H1 (cell line): ENCODE measurements around the gene METTL22. TPM values are rescaled to one million over a fixed set of nuclear protein-coding genes. Genes with fewer than 3 reads are reported as not detected.

Experiments
- CTCF ChIA-PET: fragments of 300-600 bp; sonication (Branson Sonifier 250); formaldehyde crosslinking; loops from one replicate; lab custom pipeline; 2021; ENCODE audit not compliant: partially characterized antibody; lab: Charles Lee
- POLR2A ChIA-PET: fragments of 300-600 bp; sonication (Branson Sonifier 250); formaldehyde crosslinking; loops from one replicate; lab custom pipeline; 2021; ENCODE audit warnings: inconsistent platforms; ENCODE audit not compliant: partially characterized antibody; lab: Charles Lee
- DNase-seq, 2 experiments: peaks; one replicate each; pipeline versions ENCODE4 v3.0.0 to v3.0.0-alpha.2; 2010 to 2022; ENCODE audit warnings: low spot score in 2 of 2, low read depth in 1 of 2, mixed read lengths in 1 of 2
- FAIRE-seq: peaks from 2 replicates; lab custom pipeline; 2011; peaks lifted over from hg19 to GRCh38; lab: Jason Lieb, UNC
- H2AFZ ChIP-seq: 2 replicates; pipeline ENCODE4 v1.8.1; 2012; ENCODE audit warnings: low read length, inconsistent platforms
- H2AK5ac ChIP-seq: 2 replicates; pipeline ENCODE4 v1.6.1; 2013; ENCODE audit warnings: low read depth, low read length
- H2BK120ac ChIP-seq: replicated peaks from 2 replicates; pipeline ENCODE3; 2013; ENCODE audit warnings: low read depth, low read length, inconsistent platforms
- H2BK12ac ChIP-seq: 2 replicates; pipeline ENCODE4 v1.6.1; 2013; ENCODE audit warnings: low read depth, low read length
- H2BK15ac ChIP-seq: 2 replicates; pipeline ENCODE4 v1.6.1; 2013; ENCODE audit warnings: low read length
- H2BK20ac ChIP-seq: 2 replicates; pipeline ENCODE4 v1.6.1; 2013; ENCODE audit warnings: low read length
- H2BK5ac ChIP-seq: 2 replicates; pipeline ENCODE4 v1.6.1; 2013; ENCODE audit warnings: low read depth, low read length
- H3K14ac ChIP-seq: 2 replicates; pipeline ENCODE4 v1.6.1; 2013; ENCODE audit warnings: inconsistent platforms; ENCODE audit not compliant: insufficient read length
- H3K18ac ChIP-seq: 2 replicates; pipeline ENCODE4 v1.6.1; 2013; ENCODE audit warnings: low read length; ENCODE audit errors: extremely low read depth
- H3K23ac ChIP-seq: 2 replicates; pipeline ENCODE4 v1.6.1; 2013; ENCODE audit warnings: inconsistent platforms; ENCODE audit not compliant: insufficient read length
- H3K23me2 ChIP-seq: 2 replicates; pipeline ENCODE4 v1.6.1; 2013; ENCODE audit warnings: low read depth, low read length
- H3K27ac ChIP-seq: 2 replicates; pipeline ENCODE4 v1.6.1; 2011; ENCODE audit warnings: low read depth, low read length, inconsistent platforms
- H3K27me3 ChIP-seq, 4 experiments: replicated peaks in 1 of 4; 1 replicate in 1 of 4; 2 replicates in 3 of 4; pipeline versions ENCODE4 v1.6.1 to v1.8.1; 2011 to 2013; ENCODE audit warnings: low read length in 3 of 4, mild to moderate bottlenecking in 3 of 4, inconsistent platforms in 2 of 4, mixed read lengths in 2 of 4, moderate library complexity in 1 of 4; ENCODE audit not compliant: control insufficient read depth in 3 of 4, insufficient read depth in 3 of 4; ENCODE audit errors: extremely low read depth in 1 of 4
- H3K36me3 ChIP-seq, 4 experiments: 2 replicates each; pipeline versions ENCODE4 v1.6.1 to v1.8.1; 2011 to 2013; ENCODE audit warnings: mild to moderate bottlenecking in 4 of 4, low read length in 3 of 4, moderate library complexity in 2 of 4, control low read depth in 1 of 4, inconsistent platforms in 1 of 4; ENCODE audit not compliant: insufficient read depth in 4 of 4, control insufficient read depth in 2 of 4
- H3K4ac ChIP-seq: replicated peaks from 2 replicates; pipeline ENCODE3; 2013; ENCODE audit warnings: low read length, low read depth, mixed read lengths, inconsistent platforms; ENCODE audit not compliant: insufficient read length
- H3K4me1 ChIP-seq, 4 experiments: replicated peaks in 1 of 4; 1 replicate in 1 of 4; 2 replicates in 3 of 4; pipeline versions ENCODE4 v1.6.1 to v1.8.1; 2011 to 2013; ENCODE audit warnings: low read length in 3 of 4, inconsistent platforms in 2 of 4, mixed read lengths in 1 of 4; ENCODE audit not compliant: insufficient read depth in 4 of 4, control insufficient read depth in 3 of 4
- H3K4me2 ChIP-seq, 2 experiments: 2 replicates each; pipeline versions ENCODE4 v1.6.1 to v1.8.1; 2011 to 2013; ENCODE audit warnings: low read depth in 2 of 2, low read length in 2 of 2, control low read depth in 1 of 2, inconsistent platforms in 1 of 2, mild to moderate bottlenecking in 1 of 2; ENCODE audit not compliant: insufficient read depth in 1 of 2
- H3K4me3 ChIP-seq, 4 experiments: fragments of 200-600, 300-600 bp in 1 of 4; sonication (generic), shearing (Covaris generic), sonication (Bioruptor Twin) in 1 of 4; 2 replicates each; pipeline versions ENCODE4 v1.5.1 to v1.8.1; 2011 to 2016; ENCODE audit warnings: low read length in 4 of 4, low read depth in 3 of 4, control low read depth in 2 of 4, inconsistent platforms in 2 of 4, mild to moderate bottlenecking in 2 of 4, mixed read lengths in 1 of 4, moderate library complexity in 1 of 4; ENCODE audit not compliant: insufficient read depth in 2 of 4; ENCODE audit errors: extremely low read depth in 1 of 4
- H3K56ac ChIP-seq: replicated peaks from 2 replicates; pipeline ENCODE3; 2013; ENCODE audit warnings: low read depth, mild to moderate bottlenecking, mixed read lengths, low read length, inconsistent platforms; ENCODE audit not compliant: insufficient read length
- H3K79me1 ChIP-seq: 2 replicates; pipeline ENCODE4 v1.6.1; 2013; ENCODE audit warnings: low read depth, low read length, control low read depth
- H3K79me2 ChIP-seq, 2 experiments: 2 replicates each; pipeline versions ENCODE4 v1.6.1 to v1.8.1; 2012 to 2013; ENCODE audit warnings: low read length in 2 of 2, mild to moderate bottlenecking in 2 of 2, inconsistent platforms in 1 of 2; ENCODE audit not compliant: insufficient read depth in 2 of 2, control insufficient read depth in 1 of 2
- H3K9ac ChIP-seq, 4 experiments: replicated peaks in 1 of 4; 1 replicate in 1 of 4; 2 replicates in 3 of 4; pipeline versions ENCODE4 v1.6.1 to v1.8.1; 2011 to 2013; ENCODE audit warnings: low read depth in 3 of 4, low read length in 3 of 4, control low read depth in 2 of 4, mild to moderate bottlenecking in 2 of 4, moderate library complexity in 2 of 4, inconsistent platforms in 1 of 4; ENCODE audit errors: extremely low read depth in 1 of 4
- H3K9me3 ChIP-seq, 2 experiments: 2 replicates each; pipeline versions ENCODE4 v1.6.1 to v1.8.1; 2012 to 2013; ENCODE audit warnings: mild to moderate bottlenecking in 2 of 2, moderate library complexity in 2 of 2, control low read depth in 1 of 2, inconsistent platforms in 1 of 2, low read depth in 1 of 2, low read length in 1 of 2, mixed read lengths in 1 of 2; ENCODE audit not compliant: insufficient read depth in 2 of 2
- H4K20me1 ChIP-seq, 2 experiments: replicated peaks in 1 of 2; 2 replicates each; pipeline versions ENCODE3 to v1.8.1; 2011 to 2013; ENCODE audit warnings: inconsistent platforms in 2 of 2, low read length in 2 of 2, mild to moderate bottlenecking in 1 of 2; ENCODE audit not compliant: insufficient read depth in 2 of 2, control insufficient read depth in 1 of 2
- H4K5ac ChIP-seq: 2 replicates; pipeline ENCODE4 v1.6.1; 2013; ENCODE audit warnings: low read length, low read depth, mixed read lengths, inconsistent platforms; ENCODE audit not compliant: insufficient read length
- H4K8ac ChIP-seq: 2 replicates; pipeline ENCODE4 v1.8.0; 2013; ENCODE audit warnings: mild to moderate bottlenecking, moderate library complexity, low read length, inconsistent platforms; ENCODE audit not compliant: insufficient read depth; ENCODE audit errors: extremely low read depth
- H4K91ac ChIP-seq: replicated peaks from 2 replicates; pipeline ENCODE3; 2013; ENCODE audit warnings: low read length, mixed read lengths, inconsistent platforms; ENCODE audit not compliant: insufficient read length
- ATF3 ChIP-seq: IDR thresholded peaks from 2 replicates; pipeline ENCODE4 v1.6.1; 2011; ENCODE audit warnings: low read depth, mild to moderate bottlenecking, low read length; ENCODE audit not compliant: insufficient read depth
- BACH1 ChIP-seq: IDR thresholded peaks from 2 replicates; pipeline ENCODE4 v1.6.1; 2012; ENCODE audit warnings: low read length, improper control_type of control experiment
- CBX5 ChIP-seq: fragments of 300-800, 300-1000 bp; sonication (generic); IDR thresholded peaks from 2 replicates; pipeline ENCODE4 v1.7.1; 2016; ENCODE audit warnings: antibody characterized with exemption, low read length, low read depth
- CTCF ChIP-seq, 3 experiments: IDR thresholded peaks; 1 replicate in 2 of 3; 2 replicates in 1 of 3; pipeline versions ENCODE4 v1.5.1 to v1.6.1; 2011; ENCODE audit warnings: low read length in 3 of 3, mild to moderate bottlenecking in 3 of 3, inconsistent platforms in 2 of 3, low read depth in 1 of 3, moderate library complexity in 1 of 3; ENCODE audit not compliant: insufficient read depth in 1 of 3; ENCODE audit errors: control extremely low read depth in 1 of 3
- KDM1A ChIP-seq: fragments of 200-600, 300-600 bp; sonication (generic); IDR thresholded peaks from 2 replicates; pipeline ENCODE4 v1.7.1; 2016; ENCODE audit warnings: mild to moderate bottlenecking, low read length, borderline replicate concordance
- TAF7 ChIP-seq: optimal IDR thresholded peaks from 2 replicates; pipeline ENCODE3; 2011; ENCODE audit warnings: low read depth, mild to moderate bottlenecking, inconsistent platforms, low read length, moderate library complexity, borderline replicate concordance
- WGBS, 2 experiments: shearing (Covaris generic) in 1 of 2; methylation state at CpG; one replicate each; pipeline versions ENCODE4 v1.1.6 to v1.1.7; 2013 to 2015; ENCODE audit warnings: low lambda C conversion rate in 2 of 2, mixed read lengths in 2 of 2, inconsistent platforms in 1 of 2, low coverage in 1 of 2, missing lambda C conversion rate in 1 of 2; ENCODE audit not compliant: insufficient replicate concordance in 2 of 2, insufficient coverage in 1 of 2, insufficient read length in 1 of 2; ENCODE audit errors: extremely low coverage in 1 of 2, missing lambda C conversion rate in 1 of 2; 5-methylcytosine and 5-hydroxymethylcytosine counted together
- polyA plus RNA-seq, 7 experiments: library from polyadenylated mRNA; depleted of rRNA in 3 of 7; stranded (reverse) in 5 of 7; unstranded in 2 of 7; fragments of >200 nt in 5 of 7; fragments of 200-250 nt in 2 of 7; gene quantifications; 1 replicate in 5 of 7; 2 replicates in 1 of 7; 4 replicates in 1 of 7; pipeline versions ENCODE4 v1.2.1 to v1.2.3, GENCODE V29; 2011 to 2013; ENCODE audit warnings: missing spikeins in 2 of 7, mixed read lengths in 2 of 7
- total RNA-seq: library from RNA; stranded (reverse); fragmentation: NEBNext Ultra II Directional; extraction: Animal tissue kit (Norgen Biotek cat#: 25700); gene quantifications from 2 replicates; pipeline ENCODE4 v1.2.1, GENCODE V29; 2021

Gene METTL22
- total and polyA plus RNA-seq, 2 of the 8 experiments (the other 6 are each of a cell fraction or from before 2014, with no cell fraction given) = 56.7 to 85.2 TPM

GRCh38 chr16:8572919-8573724 lies 48.4 kb upstream of the METTL22 start:
- Histone ChIP-seq H2BK5ac (peak overlapping the region; percentile 93), H3K4me3 (no peak overlapping the region), H3K4me1 (peaks cover 2 to 28% (median 6%) of the 10 kb centered on the region in 4 experiments; a peak in 6 of 7 replicates), H4K5ac (peak overlapping the region; percentile 77), H3K23ac (no peak overlapping the region), H3K14ac (no peak overlapping the region), H3K9ac (no peak overlapping the region), H4K8ac (no peak overlapping the region; the same call in 1 of the 2 replicates), H3K9me3 (no peaks in the 10 kb centered on the region), H4K91ac (peak overlapping the region; percentile 89), H2BK12ac (peak overlapping the region; percentile 96), H3K4ac (no peak overlapping the region), H3K79me1 (no peaks in the 10 kb centered on the region), H3K27ac (no peak overlapping the region), H3K27me3 (no peaks in the 10 kb centered on the region; a peak in 2 of 7 replicates), H2AK5ac (no peak overlapping the region; the same call in 1 of the 2 replicates), H2BK120ac (peak overlapping the region; percentile 52), H4K20me1 (peaks cover 0 to 2% of the 10 kb centered on the region in 2 experiments), H2BK20ac (no peak overlapping the region), H3K18ac (peak overlapping the region; percentile 81), H3K36me3 (no peaks in the 10 kb centered on the region), H3K4me2 (no peak overlapping the region), H3K56ac (no peak overlapping the region), H2AFZ (0 out of 2 replicates have a peak overlapping the region, but pooled peaks have one; percentile 52), H3K79me2 (no peaks in the 10 kb centered on the region), H2BK15ac (peak overlapping the region; percentile 66; the same call in 1 of the 2 replicates), H3K23me2 (peaks cover 5% of the 10 kb centered on the region)
- ChIA-PET POLR2A (interaction anchor here (0.6 to 4.0 kb wide), 7 partner anchors 11 to 170 kb away, joined by 3 to 13 read pairs (median 10); partner anchors contain the start of gene TMEM114), CTCF (interaction anchor here (1.0 to 12.6 kb wide), 10 partner anchors 12 to 312 kb away, joined by 3 to 416 read pairs (median 12); partner anchors contain the start of genes METTL22 and TMEM114)
- 51% methylated on average over 7 of the region's 7 CpGs; no CpG with 5 or more reads in 1 of the 2 experiments for WGBS, 2 experiments
- DNase-seq (peak in 1 of 2 experiments; percentile 69), FAIRE-seq (peak; percentile 63)
- TF ChIP-seq BACH1 = no peak
- TF ChIP-seq KDM1A = peak; percentile 98
- TF ChIP-seq ATF3 = peak; percentile 94
- no peak for TF ChIP-seq TAF7
- no peak for TF ChIP-seq CBX5
- peak; percentile 20 to 89 (median 69) for TF ChIP-seq CTCF (IDR thresholded peaks at IDR 0.05; ENCODE audit: control extremely low read depth in 1 of 3, insufficient read depth in 1 of 3, low read depth in 1 of 3, low read length in 3 of 3)
